Keratinocyte (primary cell): ENCODE measurements around the gene CDH12. TPM values are rescaled to one million over a fixed set of nuclear protein-coding genes. Genes with fewer than 3 reads are reported as not detected.

Source experiments
- DNase-seq: peaks from one replicate; pipeline ENCODE4 v3.0.0-alpha.2; 2011; ENCODE audit warnings: low read depth, missing footprints, low spot score
- FAIRE-seq: peaks from 2 replicates; lab custom pipeline; 2011; peaks lifted over from hg19 to GRCh38; lab: Jason Lieb, UNC
- H2AFZ ChIP-seq: 2 replicates; pipeline ENCODE4 v1.6.0; 2012; ENCODE audit warnings: low read length, control low read depth, inconsistent platforms; ENCODE audit not compliant: control insufficient read depth
- H3K27ac ChIP-seq: 2 replicates; pipeline ENCODE4 v1.5.1; 2011; ENCODE audit warnings: low read length; ENCODE audit not compliant: control insufficient read depth, insufficient read depth
- H3K27me3 ChIP-seq: 3 replicates; pipeline ENCODE4 v1.6.0; 2011; ENCODE audit warnings: low read length; ENCODE audit not compliant: control insufficient read depth, insufficient read depth; ENCODE audit errors: extremely low read depth
- H3K36me3 ChIP-seq, 2 experiments: 2 replicates in 1 of 2; 3 replicates in 1 of 2; pipeline ENCODE4 v1.5.1; 2011; ENCODE audit warnings: low read length in 2 of 2, mild to moderate bottlenecking in 1 of 2; ENCODE audit not compliant: control insufficient read depth in 2 of 2, insufficient read depth in 2 of 2; ENCODE audit errors: extremely low read depth in 1 of 2
- H3K4me1 ChIP-seq: 3 replicates; pipeline ENCODE4 v1.5.1; 2011; ENCODE audit warnings: low read length; ENCODE audit not compliant: control insufficient read depth, insufficient read depth; ENCODE audit errors: extremely low read depth
- H3K4me2 ChIP-seq: 3 replicates; pipeline ENCODE4 v1.6.0; 2011; ENCODE audit warnings: low read depth, low read length; ENCODE audit not compliant: control insufficient read depth, insufficient read depth; ENCODE audit errors: extremely low read depth
- H3K4me3 ChIP-seq, 3 experiments: fragments of 200-600 bp in 1 of 3; sonication (generic) in 1 of 3; 2 replicates in 2 of 3; 3 replicates in 1 of 3; pipeline ENCODE4 v1.5.1; 2011 to 2016; ENCODE audit warnings: low read length in 3 of 3, mild to moderate bottlenecking in 3 of 3, control low read depth in 2 of 3, inconsistent platforms in 1 of 3, low read depth in 1 of 3, mixed read lengths in 1 of 3, mixed run types in 1 of 3, moderate library complexity in 1 of 3; ENCODE audit not compliant: control insufficient read depth in 2 of 3, insufficient read depth in 2 of 3; ENCODE audit errors: extremely low read depth in 1 of 3
- H3K79me2 ChIP-seq: 2 replicates; pipeline ENCODE4 v1.6.0; 2012; ENCODE audit warnings: low read length; ENCODE audit not compliant: control insufficient read depth, insufficient read depth
- H3K9ac ChIP-seq: 3 replicates; pipeline ENCODE4 v1.6.0; 2011; ENCODE audit warnings: low read length; ENCODE audit not compliant: control insufficient read depth, insufficient read depth; ENCODE audit errors: extremely low read depth
- H3K9me1 ChIP-seq: 3 replicates; pipeline ENCODE4 v1.6.0; 2011; ENCODE audit warnings: low read length; ENCODE audit not compliant: control insufficient read depth, insufficient read depth; ENCODE audit errors: extremely low read depth
- H3K9me3 ChIP-seq: 2 replicates; pipeline ENCODE4 v1.5.1; 2012; ENCODE audit warnings: low read depth, low read length; ENCODE audit not compliant: control insufficient read depth
- H4K20me1 ChIP-seq: 3 replicates; pipeline ENCODE4 v1.6.0; 2011; ENCODE audit warnings: low read length; ENCODE audit not compliant: control insufficient read depth, insufficient read depth; ENCODE audit errors: extremely low read depth
- EZH2 ChIP-seq: IDR thresholded peaks from one replicate; pipeline ENCODE4 v1.6.1; 2012; ENCODE audit warnings: inconsistent platforms, mild to moderate bottlenecking, low read length, moderate library complexity
- dilution Hi-C: fragments of 300-500 bp; cut with MboI; formaldehyde crosslinking; loops from one replicate; pipeline ENCODE4 v1.7.0; 2020; ENCODE audit warnings: low sequenced_read_pairs; ENCODE audit not compliant: extremely low pct_ligation_motif_present
- polyA plus RNA-seq, 5 experiments: library from polyadenylated mRNA; depleted of rRNA in 3 of 5; stranded (reverse) in 3 of 5; stranded (forward) in 1 of 5; unstranded in 1 of 5; fragments of >200 nt; gene quantifications; 1 replicate in 1 of 5; 2 replicates in 3 of 5; 3 replicates in 1 of 5; pipeline versions ENCODE4 v1.2.1 to v1.2.3, GENCODE V29; 2011 to 2012; ENCODE audit warnings: missing spikeins in 2 of 5, low read depth in 1 of 5, low replicate concordance in 1 of 5
- TF ChIP-seq, protein P1 (sequence below), 3 experiments: IDR thresholded peaks in 1 of 3; conservative IDR thresholded peaks in 1 of 3; optimal IDR thresholded peaks in 1 of 3; 2 replicates in 2 of 3; 3 replicates in 1 of 3; pipeline versions ENCODE3 to v1.5.1; 2011; ENCODE audit warnings: low read length in 3 of 3, mild to moderate bottlenecking in 3 of 3, moderate library complexity in 2 of 3, control low read depth in 1 of 3, inconsistent platforms in 1 of 3; ENCODE audit not compliant: insufficient read depth in 2 of 3; ENCODE audit errors: extremely low read depth in 1 of 3

The CDH12 gene
- polyA plus RNA-seq, 1 donor (not counting 4 experiments of a cell fraction or from before 2014, with no cell fraction given) = not detected

DNA sequence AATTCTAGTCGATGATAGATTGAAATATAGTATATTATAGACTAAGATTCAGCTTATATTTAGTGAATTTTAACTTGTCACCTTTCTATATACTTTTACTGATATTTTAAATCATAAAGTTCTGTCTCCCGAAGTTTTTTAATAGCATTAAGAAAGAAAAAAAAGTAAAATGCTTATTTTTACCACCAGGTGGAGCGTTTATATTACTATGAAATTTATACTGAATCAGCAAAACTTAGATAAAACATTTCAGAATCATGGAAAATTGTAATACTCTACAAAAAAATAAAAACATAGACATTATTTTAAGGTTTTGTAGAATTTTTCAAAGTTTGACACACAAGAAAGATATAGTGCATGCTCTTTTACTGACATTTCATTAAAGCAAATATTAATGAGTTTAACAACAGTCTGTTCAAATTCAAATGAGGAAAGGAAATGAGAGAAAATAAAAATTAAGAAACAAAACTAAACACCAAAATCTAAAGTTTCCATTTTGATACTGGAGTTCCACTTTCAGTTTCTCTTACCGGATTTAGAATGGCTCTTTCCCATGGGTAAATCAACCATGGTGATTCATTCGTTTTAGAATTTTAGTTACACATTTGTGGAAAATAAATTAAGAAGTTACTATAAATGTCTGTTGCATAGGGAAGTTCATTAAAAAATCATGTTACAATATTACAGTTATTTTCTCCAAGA is 1035.3 kb downstream of the CDH12 start:
- FAIRE-seq (no peak), DNase-seq (no peak)
- no peaks in the 10 kb centered on the region for H3K4me1 ChIP-seq
- H2AFZ ChIP-seq = no peak overlapping the region
- H3K4me2 ChIP-seq = no peak overlapping the region
- H3K4me3 ChIP-seq = no peak overlapping the region
- no peaks in the 10 kb centered on the region for H3K9me1 ChIP-seq
- no peaks in the 10 kb centered on the region for H4K20me1 ChIP-seq
- H3K9me3 ChIP-seq = no peaks in the 10 kb centered on the region
- no peaks in the 10 kb centered on the region for H3K79me2 ChIP-seq
- no peak overlapping the region for H3K27ac ChIP-seq
- dilution Hi-C loops = no loop called here
- no peak overlapping the region for H3K9ac ChIP-seq
- TF ChIP-seq, protein P1, sequence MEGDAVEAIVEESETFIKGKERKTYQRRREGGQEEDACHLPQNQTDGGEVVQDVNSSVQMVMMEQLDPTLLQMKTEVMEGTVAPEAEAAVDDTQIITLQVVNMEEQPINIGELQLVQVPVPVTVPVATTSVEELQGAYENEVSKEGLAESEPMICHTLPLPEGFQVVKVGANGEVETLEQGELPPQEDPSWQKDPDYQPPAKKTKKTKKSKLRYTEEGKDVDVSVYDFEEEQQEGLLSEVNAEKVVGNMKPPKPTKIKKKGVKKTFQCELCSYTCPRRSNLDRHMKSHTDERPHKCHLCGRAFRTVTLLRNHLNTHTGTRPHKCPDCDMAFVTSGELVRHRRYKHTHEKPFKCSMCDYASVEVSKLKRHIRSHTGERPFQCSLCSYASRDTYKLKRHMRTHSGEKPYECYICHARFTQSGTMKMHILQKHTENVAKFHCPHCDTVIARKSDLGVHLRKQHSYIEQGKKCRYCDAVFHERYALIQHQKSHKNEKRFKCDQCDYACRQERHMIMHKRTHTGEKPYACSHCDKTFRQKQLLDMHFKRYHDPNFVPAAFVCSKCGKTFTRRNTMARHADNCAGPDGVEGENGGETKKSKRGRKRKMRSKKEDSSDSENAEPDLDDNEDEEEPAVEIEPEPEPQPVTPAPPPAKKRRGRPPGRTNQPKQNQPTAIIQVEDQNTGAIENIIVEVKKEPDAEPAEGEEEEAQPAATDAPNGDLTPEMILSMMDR (optimal IDR thresholded peaks at IDR 0.05 in 1 of 3, IDR thresholded peaks at IDR 0.05 in 1 of 3, conservative IDR thresholded peaks at IDR 0.05 in 1 of 3; ENCODE audit: extremely low read depth in 1 of 3, insufficient read depth in 2 of 3, low read length in 3 of 3) = peak in 1 of 3 experiments; percentile 15
- no peak for TF ChIP-seq EZH2
- H3K27me3 ChIP-seq = no peaks in the 10 kb centered on the region
- no peaks in the 10 kb centered on the region for H3K36me3 ChIP-seq

DNA sequence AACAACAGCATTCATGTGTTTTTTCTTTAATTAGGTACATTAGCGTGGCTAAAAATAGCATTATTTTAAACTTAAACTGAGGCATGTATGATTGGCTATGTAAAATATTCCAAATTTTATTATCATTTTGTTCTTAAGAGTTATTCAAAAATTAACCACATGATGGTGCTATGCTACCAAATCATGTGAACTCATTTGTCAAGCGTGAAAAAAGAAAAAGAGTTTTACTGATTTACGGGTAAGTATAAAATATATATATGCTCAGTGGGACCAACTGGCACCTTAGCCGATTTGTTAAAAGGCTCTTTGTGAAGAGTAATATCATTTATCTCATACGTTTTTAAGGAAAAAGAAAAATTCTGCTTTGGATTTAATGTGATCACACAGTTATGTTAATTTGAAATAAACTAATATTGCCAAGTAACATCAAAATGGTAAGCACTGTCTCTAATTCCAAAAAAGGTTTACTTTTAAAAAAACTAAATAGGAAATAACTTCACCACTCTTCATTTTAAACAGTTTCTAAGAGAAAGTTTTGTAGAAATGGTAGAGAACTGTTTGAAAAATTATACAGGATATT is 1042.3 kb downstream of the CDH12 start:
- H3K27ac ChIP-seq = no peak overlapping the region
- no peaks in the 10 kb centered on the region for H3K9me1 ChIP-seq
- TF ChIP-seq, protein P1 (optimal IDR thresholded peaks at IDR 0.05 in 1 of 3, IDR thresholded peaks at IDR 0.05 in 1 of 3, conservative IDR thresholded peaks at IDR 0.05 in 1 of 3; ENCODE audit: extremely low read depth in 1 of 3, insufficient read depth in 2 of 3, low read length in 3 of 3) = peak in 2 of 3 experiments; percentile 19 to 26
- no peak for TF ChIP-seq EZH2
- H3K4me1 ChIP-seq = peaks cover 21% of the 10 kb centered on the region
- H3K36me3 ChIP-seq = no peaks in the 10 kb centered on the region
- H3K27me3 ChIP-seq = no peaks in the 10 kb centered on the region
- H3K9ac ChIP-seq = no peak overlapping the region
- no peak overlapping the region for H3K4me3 ChIP-seq
- no peak for FAIRE-seq
- no peaks in the 10 kb centered on the region for H3K79me2 ChIP-seq
- peak overlapping the region; percentile 28 for H3K4me2 ChIP-seq
- no peaks in the 10 kb centered on the region for H4K20me1 ChIP-seq
- DNase-seq = peak; percentile 1
- no peak overlapping the region for H2AFZ ChIP-seq
- dilution Hi-C loops = no loop called here
- no peaks in the 10 kb centered on the region for H3K9me3 ChIP-seq
